ENCODE data around the gene NEK1.

- TF ChIP-seq CTCF (IDR thresholded peaks at IDR 0.05) (no peak), POLR2A (IDR thresholded peaks at IDR 0.05) (no peak)
Measured at GRCh38 chr4:169359961-169360360, 252.4 kb downstream of the NEK1 start.
